Measurements from ENCODE around the gene PARD3. TPM values are rescaled to one million over a fixed set of nuclear protein-coding genes. Genes with fewer than 3 reads are reported as not detected.

PARD3 gene
- total RNA-seq, 4 donors from 2014 or later = 39.2 to 124 (median 48.0) TPM

GRCh38 chr10:34229917-34230316 lies 585.2 kb downstream of the PARD3 start:
- Histone ChIP-seq H3K27ac (no peak overlapping the region), H3K36me3 (no peaks in the 10 kb centered on the region), H3K27me3 (no peaks in the 10 kb centered on the region), H3K9me3 (peaks cover 0 to 2% (median 0%) of the 10 kb centered on the region in 4 donors), H3K4me3 (no peak overlapping the region), H3K4me1 (no peaks in the 10 kb centered on the region)
- no peak for DNase-seq
- no peak for TF ChIP-seq CTCF (IDR thresholded peaks at IDR 0.05)
- no peak for TF ChIP-seq POLR2A (IDR thresholded peaks at IDR 0.05)

GRCh38 chr10:34228066-34228465 lies 587.0 kb downstream of the PARD3 start:
- no peak overlapping the region for H3K27ac ChIP-seq
- H3K9me3 ChIP-seq = peaks cover 0 to 2% (median 0%) of the 10 kb centered on the region in 4 donors
- TF ChIP-seq CTCF (IDR thresholded peaks at IDR 0.05) (no peak), POLR2A (IDR thresholded peaks at IDR 0.05) (no peak)
- no peaks in the 10 kb centered on the region for H3K27me3 ChIP-seq
- H3K36me3 ChIP-seq = no peaks in the 10 kb centered on the region
- no peak overlapping the region for H3K4me3 ChIP-seq
- no peak for DNase-seq
- no peaks in the 10 kb centered on the region for H3K4me1 ChIP-seq

- Histone ChIP-seq H3K27ac (no peak overlapping the region), H3K4me3 (no peak overlapping the region), H3K4me1 (no peaks in the 10 kb centered on the region), H3K9me3 (peaks cover 0 to 2% (median 0%) of the 10 kb centered on the region in 4 donors), H3K36me3 (no peaks in the 10 kb centered on the region), H3K27me3 (no peaks in the 10 kb centered on the region)
- DNase-seq = no peak
- TF ChIP-seq POLR2A (IDR thresholded peaks at IDR 0.05) (no peak), CTCF (IDR thresholded peaks at IDR 0.05) (no peak)
Observed at GRCh38 chr10:34224639-34225038, 590.5 kb downstream of the PARD3 start.

GRCh38 chr10:34223658-34224057 lies 591.4 kb downstream of the PARD3 start:
- DNase-seq = no peak
- H3K9me3 ChIP-seq = peaks cover 0 to 2% (median 0%) of the 10 kb centered on the region in 4 donors
- no peaks in the 10 kb centered on the region for H3K27me3 ChIP-seq
- H3K36me3 ChIP-seq = no peaks in the 10 kb centered on the region
- no peak for TF ChIP-seq POLR2A (IDR thresholded peaks at IDR 0.05)
- no peak for TF ChIP-seq CTCF (IDR thresholded peaks at IDR 0.05)
- no peak overlapping the region for H3K27ac ChIP-seq
- H3K4me3 ChIP-seq = no peak overlapping the region
- H3K4me1 ChIP-seq = no peaks in the 10 kb centered on the region

GRCh38 chr10:34222359-34222758 lies 592.7 kb downstream of the PARD3 start:
- H3K9me3 ChIP-seq = peaks cover 0 to 2% (median 0%) of the 10 kb centered on the region in 4 donors
- no peaks in the 10 kb centered on the region for H3K4me1 ChIP-seq
- no peak for DNase-seq
- no peaks in the 10 kb centered on the region for H3K36me3 ChIP-seq
- TF ChIP-seq CTCF (IDR thresholded peaks at IDR 0.05) = no peak
- no peak for TF ChIP-seq POLR2A (IDR thresholded peaks at IDR 0.05)
- H3K27me3 ChIP-seq = no peaks in the 10 kb centered on the region
- no peak overlapping the region for H3K4me3 ChIP-seq
- H3K27ac ChIP-seq = no peak overlapping the region

Data from Peyer's patch (tissue), 4 donors.